GM20000 (cell line): ENCODE data around the gene SCAND1.

Source experiments
- DNase-seq: peaks from one replicate; pipeline ENCODE4 v3.0.0; 2012; ENCODE audit warnings: low spot score
- CTCF ChIP-seq: IDR thresholded peaks from 2 replicates; pipeline ENCODE4 v1.5.1; 2012; ENCODE audit warnings: mild to moderate bottlenecking, control low read depth; ENCODE audit errors: extremely low read depth, missing control alignments

The SCAND1 gene

DNA sequence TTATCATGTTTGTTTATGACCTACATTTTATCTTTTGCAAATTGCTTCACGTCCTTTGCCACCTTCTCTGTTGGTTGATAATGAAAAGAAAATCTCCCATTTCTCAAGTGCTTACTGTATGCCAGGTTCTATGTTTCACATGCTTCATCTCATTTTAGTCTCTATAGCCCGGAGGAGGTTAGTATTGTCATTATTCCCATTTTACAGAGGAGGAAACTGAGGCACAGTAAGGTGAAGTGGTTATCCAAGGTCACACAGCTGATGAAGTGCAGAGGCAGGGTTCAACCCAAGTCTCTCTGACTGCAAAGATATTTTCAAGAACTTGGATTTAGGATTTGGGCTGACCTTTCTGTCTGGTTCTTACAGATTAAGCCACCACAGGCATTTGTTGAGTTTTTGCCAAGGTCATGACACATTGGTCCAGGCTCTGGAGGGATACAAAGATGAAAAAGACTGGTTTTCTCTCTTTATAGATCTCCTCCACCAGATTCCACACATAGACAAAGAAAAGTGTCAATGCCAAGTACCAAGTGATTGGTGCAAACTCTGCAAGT, 34.7 kb upstream of the SCAND1 start:
- TF ChIP-seq CTCF, result no peak
- no peak for DNase-seq

DNA sequence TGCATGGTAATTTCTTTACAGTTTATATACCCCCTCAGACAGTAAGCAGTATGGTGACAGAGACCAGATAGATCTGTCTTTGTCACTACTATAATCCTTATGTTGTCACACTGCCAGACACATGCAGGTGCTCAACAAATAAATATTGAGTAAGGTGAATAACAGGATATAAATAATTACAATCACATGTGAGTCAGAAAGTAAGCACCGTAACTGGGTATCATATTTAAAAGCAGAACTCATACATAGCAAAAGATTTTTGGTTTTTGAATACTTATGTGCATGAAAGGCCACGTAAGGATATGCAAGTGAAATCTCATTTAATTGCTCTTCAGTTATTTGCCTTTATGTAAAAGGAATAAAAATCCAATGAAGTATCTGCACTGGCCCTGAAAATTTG, 31.5 kb upstream of the SCAND1 start:
- DNase-seq, result no peak
- no peak for TF ChIP-seq CTCF

GRCh38 chr20:35984382-35984781, 30.1 kb upstream of the SCAND1 start:
- no peak for DNase-seq
- no peak for TF ChIP-seq CTCF

DNA sequence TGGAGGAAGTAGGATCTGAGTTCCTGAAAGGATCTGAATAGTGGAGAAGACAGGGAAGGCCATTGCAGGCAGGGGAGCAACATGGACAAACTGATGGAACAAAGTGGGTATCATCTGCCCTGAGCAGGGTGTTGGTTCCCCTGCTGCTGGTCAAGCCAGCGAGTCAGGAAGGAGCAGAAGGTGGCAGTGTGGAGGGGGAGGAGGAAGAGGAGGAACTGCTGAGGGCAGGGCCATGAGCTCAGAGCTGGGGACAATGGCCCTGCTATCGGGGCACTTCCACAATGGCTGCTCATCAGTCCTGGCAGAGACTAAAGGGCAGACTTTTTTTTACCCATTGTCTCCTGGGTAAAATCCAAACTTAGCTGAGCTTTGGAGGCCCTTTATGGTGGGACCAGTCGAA, 27.7 kb upstream of the SCAND1 start:
- TF ChIP-seq CTCF, result no peak
- DNase-seq, result no peak

DNA sequence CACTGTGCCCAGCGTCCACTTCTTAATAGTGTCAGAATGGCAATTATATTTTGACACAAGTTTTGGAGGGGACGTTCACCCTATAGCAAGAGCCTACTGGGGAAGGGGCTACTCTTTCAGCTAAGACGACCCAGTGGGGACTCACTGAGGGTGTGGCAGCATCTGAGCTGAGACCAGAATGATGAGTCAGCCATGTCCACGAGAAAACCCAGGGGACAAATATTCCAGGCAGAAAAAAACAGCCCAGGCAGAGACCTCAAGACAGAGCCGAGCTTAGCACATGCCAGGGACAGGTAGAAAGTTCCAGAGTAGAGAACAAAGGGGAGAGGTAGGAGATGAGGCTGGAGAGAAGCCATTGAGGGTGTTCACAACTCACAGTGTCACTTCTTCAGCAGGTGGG, 25.2 kb upstream of the SCAND1 start:
- no peak for TF ChIP-seq CTCF
- DNase-seq, result no peak

GRCh38 chr20:35978041-35978513, 23.8 kb upstream of the SCAND1 start:
- DNase-seq, result no peak
- TF ChIP-seq CTCF, result no peak

GRCh38 chr20:35975576-35976373, 21.5 kb upstream of the SCAND1 start:
- no peak for DNase-seq
- TF ChIP-seq CTCF, result no peak
